LNCAP (cell line): ENCODE measurements around the gene B9D2.

Experiments
- CTCF ChIP-seq: fragments of 450-650 bp; IDR thresholded peaks from 2 replicates; pipeline ENCODE4 v1.5.1; 2017; ENCODE audit warnings: mild to moderate bottlenecking

The B9D2 gene

GRCh38 chr19:41367848-41368301 is 3.9 kb upstream of the B9D2 start:
- no peak for TF ChIP-seq CTCF

GRCh38 chr19:41366089-41366488 is 2.1 kb upstream of the B9D2 start:
- TF ChIP-seq CTCF = no peak

GRCh38 chr19:41364524-41365391 is 809 bp upstream of the B9D2 start:
- no peak for TF ChIP-seq CTCF

- no peak for TF ChIP-seq CTCF
These were observed 587 bp downstream of the B9D2 start for GRCh38 chr19:41363371-41363752.

- no peak for TF ChIP-seq CTCF
These were observed 1.7 kb downstream of the B9D2 start for GRCh38 chr19:41362143-41362847.

GRCh38 chr19:41359741-41360140 is 4.2 kb downstream of the B9D2 start:
- TF ChIP-seq CTCF = no peak

- no peak for TF ChIP-seq CTCF
These were observed 6.2 kb downstream of the B9D2 start for GRCh38 chr19:41357746-41358145.
